Lower leg skin (tissue), 3 donors: ENCODE data around the gene LASP1NB.

Source experiments
- CTCF ChIP-seq, 3 donors: fragments of 450-650 bp; IDR thresholded peaks; one replicate each; pipeline ENCODE4 v1.5.1; 2016; ENCODE audit warnings: antibody characterized with exemption in 3 of 3, mild to moderate bottlenecking in 3 of 3, moderate library complexity in 2 of 3
- POLR2A ChIP-seq, 2 donors: fragments of 450-650 bp; IDR thresholded peaks; one replicate each; pipeline ENCODE4 v1.6.1; 2016 to 2017; ENCODE audit warnings: antibody characterized with exemption in 2 of 2, mild to moderate bottlenecking in 1 of 2, moderate library complexity in 1 of 2

GRCh38 chr17:38910325-38910724, 15.1 kb upstream of the LASP1NB start:
- TF ChIP-seq CTCF (IDR thresholded peaks at IDR 0.05) = no peak
- TF ChIP-seq POLR2A (IDR thresholded peaks at IDR 0.05) = no peak
